ENCODE data around the gene EVC. TPM values are rescaled to one million over a fixed set of nuclear protein-coding genes. Genes with fewer than 3 reads are reported as not detected.
"Not testable (repeated sequence)": the region's sequence is repeated elsewhere in the genome, so short reads cannot be mapped to it uniquely, and the experiment has no call there.

The EVC gene
- total RNA-seq, 1 donor from 2014 or later: 6.7 TPM

DNA sequence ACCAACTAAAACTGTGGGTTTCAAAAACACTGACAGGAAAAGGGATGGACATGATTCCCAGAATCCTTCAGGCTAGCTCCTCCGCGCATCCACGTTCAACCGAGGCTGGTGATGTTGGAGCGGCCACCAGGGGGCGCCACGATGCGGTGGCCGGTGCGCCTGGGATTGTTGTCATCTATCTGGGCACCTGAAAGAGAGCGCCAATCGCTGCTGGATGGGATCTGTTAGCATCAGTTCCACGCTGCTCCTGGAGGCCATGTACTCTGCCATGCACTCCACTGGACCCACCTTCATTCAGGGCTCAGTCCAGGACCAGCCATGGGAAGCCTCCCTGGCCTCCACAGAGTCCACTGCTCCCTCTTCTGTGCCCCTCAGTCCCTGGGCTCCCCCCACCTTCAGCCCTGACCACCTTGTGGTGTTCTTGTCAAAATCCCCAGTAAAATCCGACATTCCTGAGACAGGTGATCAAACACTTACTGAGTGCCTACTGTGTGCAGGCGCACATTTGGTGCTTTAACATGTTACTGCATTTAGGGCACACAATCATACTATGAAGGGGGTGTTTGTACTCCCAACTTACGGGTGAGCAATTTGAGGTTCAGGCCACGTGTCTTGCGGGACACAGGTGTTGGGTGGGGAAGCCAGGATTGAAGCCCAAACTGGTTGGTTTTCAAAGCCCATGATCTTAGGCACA lies 110.8 kb downstream of the EVC start:
- ATAC-seq: no peak
- intact Hi-C loops (cut with DNase I): no loop called here
- peak; percentile 47 for DNase-seq (ENCODE audit: missing footprints)

DNA sequence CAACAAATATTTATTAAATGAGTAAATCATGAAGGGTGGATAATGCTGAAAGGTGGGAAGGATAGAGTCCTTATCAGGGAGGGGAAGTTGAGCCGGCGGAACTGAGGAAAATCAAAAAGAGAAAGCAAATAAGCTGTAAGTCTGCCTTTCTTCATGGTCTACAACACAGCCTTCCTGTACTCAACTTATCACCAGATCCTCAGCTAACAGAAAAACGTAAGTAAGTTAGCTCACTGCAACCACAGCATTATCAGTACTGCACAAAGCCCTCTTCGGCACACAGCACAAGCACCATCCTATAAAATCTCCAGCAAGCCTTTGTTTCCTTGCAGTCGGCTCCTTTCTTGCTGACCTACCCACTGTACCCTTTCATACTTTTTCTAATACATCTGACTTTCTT lies 111.6 kb downstream of the EVC start:
- intact Hi-C loops (cut with DNase I): no loop called here
- ATAC-seq (no peak), DNase-seq (ENCODE audit: missing footprints) (no peak)

DNA sequence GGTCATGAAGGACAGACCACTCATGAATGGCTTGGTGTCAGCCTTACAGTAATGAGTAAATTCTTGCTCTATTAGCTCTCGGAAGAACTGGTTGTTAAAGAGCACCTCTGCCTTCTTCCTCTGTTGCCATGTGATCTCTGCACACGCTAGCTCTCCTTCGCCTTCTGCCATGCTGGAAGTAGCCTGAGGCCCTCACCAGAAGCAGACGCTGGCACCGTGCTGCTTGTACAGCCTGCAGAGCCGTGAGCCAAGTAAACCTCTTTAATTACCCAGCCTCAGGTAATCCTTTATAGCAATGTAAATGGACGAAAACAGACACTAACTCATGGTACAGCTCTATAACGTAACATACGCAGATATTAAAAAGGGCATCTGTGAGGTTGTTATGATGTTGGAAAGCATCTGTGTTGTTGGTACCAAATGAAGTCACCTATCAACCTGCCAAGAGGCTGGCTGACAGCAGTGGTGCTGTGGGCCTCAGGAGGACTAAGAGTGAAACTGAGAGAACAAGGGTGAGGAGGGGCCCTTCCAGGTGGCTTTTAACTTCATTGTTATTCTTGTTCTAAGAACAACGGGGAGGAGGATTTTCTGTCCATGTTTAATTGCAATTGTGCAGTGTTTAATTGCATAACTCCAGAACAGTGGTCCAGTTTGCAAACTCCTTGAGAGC lies 112.7 kb downstream of the EVC start:
- intact Hi-C loops (cut with DNase I): no loop called here
- ATAC-seq (no peak), DNase-seq (ENCODE audit: missing footprints) (no peak)

GRCh38 chr4:5824227-5824626 lies 113.2 kb downstream of the EVC start:
- no peak for DNase-seq (ENCODE audit: missing footprints)
- ATAC-seq: no peak
- intact Hi-C loops (cut with DNase I): no loop called here

DNA sequence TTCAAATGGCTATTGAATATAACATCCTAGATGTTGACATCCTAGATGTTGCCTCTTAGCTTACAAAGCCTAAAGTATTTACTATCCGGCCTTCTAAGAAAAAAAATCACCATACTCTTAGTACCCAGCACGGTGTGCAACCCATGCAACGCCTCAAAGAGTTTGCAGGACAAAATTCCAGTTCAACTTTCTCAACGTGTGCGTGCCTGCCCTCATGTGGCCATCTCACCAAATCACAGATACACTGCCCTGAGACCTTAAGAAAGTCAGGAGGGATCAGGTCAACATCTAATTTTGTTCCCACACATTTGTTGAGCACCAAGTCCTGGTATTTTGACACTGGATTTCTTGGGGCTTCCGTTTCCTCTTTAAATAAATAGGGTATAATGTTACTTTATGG lies 113.6 kb downstream of the EVC start:
- intact Hi-C loops (cut with DNase I): no loop called here
- DNase-seq (ENCODE audit: missing footprints): no peak

GRCh38 chr4:5825321-5826041 lies 114.5 kb downstream of the EVC start:
- intact Hi-C loops (cut with DNase I): no loop called here
- DNase-seq (ENCODE audit: missing footprints) (no peak), ATAC-seq (no peak)

More for the DNA sequence above, 113.6 kb downstream of the EVC start:
- no peak for ATAC-seq

DNA sequence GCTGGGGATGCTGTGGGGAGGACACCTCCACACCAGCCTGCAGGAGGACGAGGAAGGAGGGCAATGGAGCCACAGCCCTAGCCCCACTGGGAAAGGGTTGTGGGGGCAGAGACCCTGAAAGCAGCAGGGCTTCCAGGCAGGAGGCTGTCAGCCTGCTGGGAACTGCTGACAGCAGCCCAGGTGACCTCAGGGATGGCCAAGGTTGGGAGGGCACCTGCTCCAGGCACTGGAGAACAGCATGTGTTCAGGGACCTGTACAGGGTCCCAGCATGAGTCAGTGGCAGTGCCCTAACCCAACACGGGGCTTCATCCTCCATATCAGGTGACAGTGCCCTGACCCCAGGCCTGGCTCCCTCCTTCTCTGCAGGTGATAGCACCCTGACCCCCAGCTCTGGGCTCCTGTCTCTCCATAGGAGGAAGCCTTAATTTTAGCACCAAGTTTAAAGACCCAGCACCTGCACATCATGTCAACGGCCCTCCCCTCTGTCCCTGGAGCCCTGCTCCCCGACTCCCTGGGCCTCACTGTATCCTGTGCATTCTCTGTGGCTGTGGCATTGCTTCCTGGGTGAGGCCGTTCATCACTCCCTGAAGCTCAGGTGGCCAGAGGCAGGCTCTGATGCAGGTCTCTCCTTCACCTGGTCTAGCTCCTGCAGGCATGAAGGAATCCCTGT lies 115.6 kb downstream of the EVC start:
- intact Hi-C loops (cut with DNase I): no loop called here
- DNase-seq (ENCODE audit: missing footprints) (no peak), ATAC-seq (no peak)

DNA sequence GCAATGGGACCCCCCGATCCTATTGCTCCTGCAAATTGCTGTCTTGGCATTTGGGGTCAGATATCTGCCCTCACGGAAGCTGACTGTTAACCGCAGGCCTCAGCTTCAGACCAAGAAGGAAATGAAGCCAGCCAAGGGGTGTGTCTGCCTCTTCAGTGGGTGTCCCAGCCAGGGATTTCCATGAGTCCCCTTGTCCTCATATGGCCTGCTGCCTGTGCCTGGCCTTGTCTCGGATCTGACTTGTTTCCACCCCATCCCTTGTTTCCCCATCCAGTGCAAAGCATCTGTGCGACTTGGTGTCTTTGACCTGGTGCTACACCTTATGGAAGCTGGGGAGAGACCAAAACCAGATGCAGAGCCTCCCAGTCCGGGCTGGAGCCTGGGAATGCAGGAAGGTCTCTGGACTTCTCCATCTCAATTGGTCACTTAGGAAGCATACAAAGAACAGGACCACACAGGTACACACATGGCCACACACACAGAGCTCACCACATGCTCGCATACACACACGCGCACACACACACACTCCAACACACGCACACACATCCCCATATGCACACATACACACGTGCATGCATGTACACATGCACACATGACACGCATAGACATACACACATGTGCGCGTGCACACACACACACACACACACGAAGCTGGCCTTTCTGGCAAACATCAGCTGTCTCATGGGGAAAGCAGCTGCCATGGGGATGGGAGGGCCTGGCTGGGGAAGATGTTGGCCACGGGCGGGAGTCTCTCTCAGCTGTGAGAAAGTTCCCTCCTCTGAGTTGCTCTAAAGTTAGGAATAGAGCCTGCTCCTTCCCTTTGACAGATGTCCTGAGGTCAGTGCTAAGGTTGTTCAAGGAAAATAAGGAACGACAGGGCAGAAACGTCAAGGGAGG lies 116.4 kb downstream of the EVC start:
- intact Hi-C loops (cut with DNase I): no loop called here
- peak; percentile 69 for ATAC-seq
- DNase-seq (ENCODE audit: missing footprints): no peak

- DNase-seq (ENCODE audit: missing footprints) (no peak), ATAC-seq (peak; percentile 15)
- intact Hi-C loops (cut with DNase I): no loop called here
Observed at GRCh38 chr4:5828005-5828391, 117.0 kb downstream of the EVC start.

- intact Hi-C loops (cut with DNase I): no loop called here
- ATAC-seq (no peak), DNase-seq (ENCODE audit: missing footprints) (no peak)
Observed at GRCh38 chr4:5836943-5837342, 125.9 kb downstream of the EVC start.

GRCh38 chr4:5837483-5837882 lies 126.5 kb downstream of the EVC start:
- DNase-seq (ENCODE audit: missing footprints); ATAC-seq; intact Hi-C loops (cut with DNase I): not testable (repeated sequence)

DNA sequence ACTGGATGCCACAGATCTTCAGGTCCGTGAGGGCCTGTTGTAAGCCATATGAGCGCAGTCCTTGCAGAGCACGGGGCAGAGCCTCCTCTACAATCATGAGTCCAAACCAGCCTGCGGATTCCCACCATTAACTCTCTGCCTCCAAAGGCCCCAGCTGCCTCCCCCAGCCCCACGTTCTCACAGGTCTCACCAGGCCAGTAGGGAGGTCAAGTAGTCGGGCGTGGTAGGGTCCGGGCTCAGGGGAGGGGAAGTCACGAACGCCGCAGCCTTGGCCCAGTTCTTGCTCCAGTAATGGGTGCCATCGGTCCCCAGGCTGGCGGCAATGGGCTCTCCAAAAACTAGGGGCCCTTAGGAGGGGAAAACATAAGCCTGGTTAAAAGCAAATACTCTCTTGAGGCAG lies 128.3 kb downstream of the EVC start:
- ATAC-seq (no peak), DNase-seq (ENCODE audit: missing footprints) (no peak)
- intact Hi-C loops (cut with DNase I): no loop called here

GRCh38 chr4:5839751-5840674 lies 129.0 kb downstream of the EVC start:
- intact Hi-C loops (cut with DNase I): no loop called here
- ATAC-seq: peak; percentile 93
- DNase-seq (ENCODE audit: missing footprints): peak; percentile 86

- DNase-seq (ENCODE audit: missing footprints) (no peak), ATAC-seq (no peak)
- intact Hi-C loops (cut with DNase I): no loop called here
Observed at GRCh38 chr4:5842456-5842855, 131.5 kb downstream of the EVC start.

GRCh38 chr4:5843573-5844530 lies 132.9 kb downstream of the EVC start:
- no peak for DNase-seq (ENCODE audit: missing footprints)
- ATAC-seq: no peak
- intact Hi-C loops (cut with DNase I): no loop called here

Data from Right ventricle myocardium inferior (tissue), 1 donor.